ENCODE results near the gene PKDCC.
"Not testable (repeated sequence)": the region's sequence is repeated elsewhere in the genome, so short reads cannot be mapped to it uniquely, and the experiment has no call there.

Gene PKDCC

DNA sequence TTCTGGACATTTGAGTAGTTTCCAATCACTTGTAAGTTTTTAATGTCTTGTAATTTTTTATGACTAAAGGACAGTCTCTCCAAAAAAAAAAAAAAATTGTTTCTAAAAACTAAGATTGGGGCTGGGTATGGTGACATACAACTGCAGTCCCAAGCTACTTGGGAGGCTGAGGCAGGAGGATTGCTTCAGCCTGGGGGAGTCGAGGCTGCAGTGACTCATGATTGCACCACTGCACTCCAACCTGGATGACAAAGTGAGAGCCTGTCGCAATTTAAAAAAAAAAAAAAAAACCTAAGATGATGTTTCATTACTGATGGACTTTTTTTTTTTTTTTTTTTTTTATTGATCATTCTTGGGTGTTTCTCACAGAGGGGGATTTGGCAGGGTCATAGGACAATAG lies 34.4 kb upstream of the PKDCC start:
- TF ChIP-seq ZNF274 (IDR thresholded peaks at IDR 0.05; ENCODE audit: low read depth, low read length) = no peak
- no peak overlapping the region for H3K4me3 ChIP-seq (ENCODE audit: low read length)

DNA sequence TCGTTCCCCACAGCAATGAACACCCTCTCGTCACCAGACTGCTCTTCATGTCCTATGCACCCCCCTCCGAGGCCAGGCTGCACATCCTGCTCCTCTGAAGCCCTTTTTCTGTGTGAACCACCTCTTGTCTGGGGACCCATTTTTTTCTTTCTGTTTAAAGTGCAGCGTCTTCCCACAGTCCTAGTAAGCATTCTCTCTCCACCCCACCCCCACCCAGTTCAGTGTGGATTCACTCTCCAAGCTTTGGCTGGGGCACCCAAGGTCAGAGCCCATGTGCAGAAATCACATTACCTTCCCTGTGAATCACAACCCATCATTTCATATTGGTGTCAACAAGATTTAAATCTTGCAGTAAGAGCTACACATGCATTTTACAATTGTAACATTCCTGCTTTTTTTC lies 26.4 kb upstream of the PKDCC start:
- no peak overlapping the region for H3K4me3 ChIP-seq (ENCODE audit: low read length)
- no peak for TF ChIP-seq ZNF274 (IDR thresholded peaks at IDR 0.05; ENCODE audit: low read depth, low read length)

DNA sequence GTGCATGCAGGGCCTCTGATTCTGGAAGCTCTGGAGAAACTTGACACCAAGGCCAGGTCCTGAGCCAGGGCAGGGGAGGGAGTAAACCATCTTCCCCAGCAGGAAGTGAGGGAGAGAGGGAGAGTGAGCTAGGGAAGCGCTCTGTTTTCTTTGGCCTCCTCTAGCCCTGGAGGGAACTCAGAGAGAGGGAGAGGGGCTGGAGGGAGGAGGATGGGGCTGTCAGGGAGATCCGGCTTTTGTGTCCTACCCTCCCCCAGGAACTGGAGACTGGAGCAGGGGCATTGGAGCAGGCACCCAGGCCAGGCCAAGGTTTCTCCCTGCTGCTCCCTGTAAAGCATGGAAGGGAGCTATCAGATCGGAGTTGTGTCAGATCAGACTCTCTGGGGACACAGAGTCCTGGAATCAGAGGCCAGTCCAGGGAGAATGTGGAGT lies 22.7 kb upstream of the PKDCC start:
- no peak for TF ChIP-seq ZNF274 (IDR thresholded peaks at IDR 0.05; ENCODE audit: low read depth, low read length)
- H3K4me3 ChIP-seq (ENCODE audit: low read length) = no peak overlapping the region

DNA sequence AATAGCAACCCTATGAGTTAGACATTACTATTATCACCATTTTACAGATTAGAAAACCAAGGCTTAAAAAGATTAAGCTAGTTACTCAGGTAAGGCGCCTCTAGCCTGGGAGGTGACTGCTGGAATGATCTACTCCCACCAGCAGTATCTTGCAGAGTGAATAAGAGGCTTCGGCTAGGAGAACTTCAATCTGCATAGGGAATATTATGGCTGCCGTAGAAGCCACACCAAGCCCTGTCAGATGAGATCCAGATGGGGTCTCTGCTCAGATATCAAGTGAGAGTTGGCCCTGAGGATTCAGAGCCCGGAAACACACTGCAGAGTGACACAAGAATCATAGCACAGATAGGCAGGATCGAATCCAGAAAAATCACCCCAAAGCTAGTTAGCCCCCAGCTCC lies 21.5 kb upstream of the PKDCC start:
- TF ChIP-seq ZNF274 (IDR thresholded peaks at IDR 0.05; ENCODE audit: low read depth, low read length) = no peak
- no peak overlapping the region for H3K4me3 ChIP-seq (ENCODE audit: low read length)

DNA sequence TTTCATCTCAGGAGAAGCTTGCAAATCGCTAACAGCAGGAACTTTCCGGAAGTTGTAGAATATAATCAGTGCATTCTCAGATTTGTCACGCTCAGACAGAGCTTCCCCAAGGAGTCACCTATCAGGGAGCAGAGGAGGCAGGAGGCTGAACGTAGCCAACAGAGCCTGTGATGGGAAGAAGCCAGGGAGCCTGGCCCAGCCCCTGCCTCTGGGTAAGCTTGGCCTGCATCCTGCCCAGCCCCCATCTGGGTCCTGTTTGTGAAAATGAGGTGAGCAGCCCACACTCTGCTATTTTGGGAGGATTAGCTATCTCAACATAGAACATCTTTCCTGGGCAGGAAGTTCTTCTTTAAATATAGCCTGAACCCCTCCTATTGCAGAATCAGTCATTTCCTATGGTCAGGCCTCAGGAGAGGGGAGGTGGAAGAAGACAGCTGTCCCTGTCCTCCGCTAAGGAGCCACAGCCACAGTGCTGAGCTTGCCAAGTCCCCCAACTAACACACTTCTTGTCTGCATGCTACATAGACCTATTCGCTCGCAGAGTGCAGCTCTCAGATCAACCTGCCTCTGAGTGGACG lies 19.2 kb upstream of the PKDCC start:
- TF ChIP-seq ZNF274 (IDR thresholded peaks at IDR 0.05; ENCODE audit: low read depth, low read length) = no peak
- no peak overlapping the region; the same call in 1 of the 2 replicates for H3K4me3 ChIP-seq (ENCODE audit: low read length)

DNA sequence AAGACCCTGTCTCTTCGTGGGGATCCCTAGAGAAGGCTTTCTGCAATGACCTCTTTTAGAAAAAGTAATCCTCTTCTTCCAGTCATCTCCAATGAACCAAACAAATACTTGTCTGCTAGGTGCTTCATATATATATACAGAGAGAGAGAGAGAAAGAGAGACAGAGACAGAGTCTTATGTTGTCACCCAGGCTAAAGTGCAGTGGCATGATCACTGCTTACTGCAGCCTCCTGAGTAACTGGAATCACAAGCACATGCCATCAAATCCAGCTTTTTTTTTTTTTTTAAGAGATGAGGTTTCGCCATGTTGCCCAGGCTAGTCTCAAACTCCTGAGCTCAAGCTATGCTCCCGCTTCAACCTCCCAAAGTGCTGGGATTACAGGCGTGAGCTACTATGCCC lies 18.6 kb upstream of the PKDCC start:
- H3K4me3 ChIP-seq (ENCODE audit: low read length) = no peak overlapping the region; the same call in 1 of the 2 replicates
- TF ChIP-seq ZNF274 (IDR thresholded peaks at IDR 0.05; ENCODE audit: low read depth, low read length) = no peak

DNA sequence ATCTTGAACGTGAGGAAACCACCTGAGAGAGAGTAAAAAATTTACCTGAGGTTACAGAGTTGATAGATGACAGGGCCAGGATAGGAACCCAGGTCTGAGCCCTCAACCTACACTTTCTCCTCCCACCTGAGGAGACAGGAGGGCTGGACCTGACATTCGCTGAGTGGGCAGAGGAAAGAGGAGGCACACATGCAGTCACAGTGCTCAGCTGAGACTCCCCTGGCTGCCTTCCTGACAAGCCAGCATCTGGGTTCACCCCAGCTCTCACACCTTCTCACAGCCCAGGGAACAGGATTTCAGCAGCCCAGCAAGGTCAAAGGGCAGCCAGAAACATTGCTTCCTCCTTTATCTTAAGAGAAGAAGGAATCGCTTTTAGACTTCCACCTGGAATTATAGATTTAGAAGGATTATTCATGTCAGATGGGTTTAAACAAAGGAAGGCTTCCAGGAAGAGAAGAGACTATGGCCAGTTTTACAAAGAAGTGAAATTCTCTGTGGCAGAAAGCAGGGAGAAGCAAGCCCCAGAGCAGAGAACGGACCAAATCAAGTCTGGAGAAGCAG lies 18.1 kb upstream of the PKDCC start:
- H3K4me3 ChIP-seq (ENCODE audit: low read length) = no peak overlapping the region
- no peak for TF ChIP-seq ZNF274 (IDR thresholded peaks at IDR 0.05; ENCODE audit: low read depth, low read length)

DNA sequence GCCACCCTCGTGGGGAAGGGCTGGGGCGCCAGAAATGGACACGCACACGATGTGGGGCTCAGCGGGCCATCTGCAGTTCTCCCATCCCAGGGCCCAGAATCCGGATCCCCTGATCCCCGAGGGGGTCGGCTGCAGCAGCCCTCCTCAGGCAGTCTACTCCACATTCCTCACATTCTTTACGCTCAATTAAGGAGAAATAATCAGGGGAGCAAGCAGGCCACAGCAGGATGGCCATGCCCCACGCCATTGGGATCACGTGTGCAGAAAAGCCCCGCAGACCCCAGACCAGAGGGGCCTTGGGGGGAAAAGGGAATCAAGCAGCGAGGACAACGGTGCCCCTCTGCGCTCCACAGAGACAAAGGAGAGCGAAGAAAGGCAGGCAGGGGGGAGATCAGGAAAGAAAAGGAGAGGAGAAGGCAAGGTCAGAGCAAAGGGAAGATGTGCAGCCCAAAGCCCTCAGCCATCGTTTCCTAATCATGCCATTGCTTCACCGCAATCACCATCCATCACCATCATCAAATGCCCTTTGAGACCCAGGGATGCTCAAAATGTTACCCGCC lies 17.5 kb upstream of the PKDCC start:
- H3K4me3 ChIP-seq (ENCODE audit: low read length) = no peak overlapping the region
- TF ChIP-seq ZNF274 (IDR thresholded peaks at IDR 0.05; ENCODE audit: low read depth, low read length) = no peak

DNA sequence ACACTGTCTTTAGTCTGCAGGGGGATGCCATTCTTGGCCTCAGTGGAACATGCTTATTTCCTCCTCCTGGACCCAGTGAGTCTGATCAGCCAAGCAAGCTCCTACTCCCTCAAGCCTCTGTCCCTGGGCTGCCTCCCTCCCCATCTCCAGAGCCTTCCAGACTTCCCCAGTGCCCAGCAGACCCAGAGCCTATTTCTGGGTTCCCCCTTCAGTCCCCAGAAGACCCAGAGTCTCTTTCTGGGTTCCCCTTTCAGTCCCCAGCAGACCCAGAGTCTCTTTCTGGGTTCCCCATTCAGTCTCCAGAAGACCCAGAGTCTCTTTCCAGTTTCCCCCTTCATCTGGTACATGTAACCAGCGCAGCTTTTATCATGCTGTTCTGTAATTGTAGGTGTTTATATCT lies 17.0 kb upstream of the PKDCC start:
- no peak for TF ChIP-seq ZNF274 (IDR thresholded peaks at IDR 0.05; ENCODE audit: low read depth, low read length)
- no peak overlapping the region for H3K4me3 ChIP-seq (ENCODE audit: low read length)

DNA sequence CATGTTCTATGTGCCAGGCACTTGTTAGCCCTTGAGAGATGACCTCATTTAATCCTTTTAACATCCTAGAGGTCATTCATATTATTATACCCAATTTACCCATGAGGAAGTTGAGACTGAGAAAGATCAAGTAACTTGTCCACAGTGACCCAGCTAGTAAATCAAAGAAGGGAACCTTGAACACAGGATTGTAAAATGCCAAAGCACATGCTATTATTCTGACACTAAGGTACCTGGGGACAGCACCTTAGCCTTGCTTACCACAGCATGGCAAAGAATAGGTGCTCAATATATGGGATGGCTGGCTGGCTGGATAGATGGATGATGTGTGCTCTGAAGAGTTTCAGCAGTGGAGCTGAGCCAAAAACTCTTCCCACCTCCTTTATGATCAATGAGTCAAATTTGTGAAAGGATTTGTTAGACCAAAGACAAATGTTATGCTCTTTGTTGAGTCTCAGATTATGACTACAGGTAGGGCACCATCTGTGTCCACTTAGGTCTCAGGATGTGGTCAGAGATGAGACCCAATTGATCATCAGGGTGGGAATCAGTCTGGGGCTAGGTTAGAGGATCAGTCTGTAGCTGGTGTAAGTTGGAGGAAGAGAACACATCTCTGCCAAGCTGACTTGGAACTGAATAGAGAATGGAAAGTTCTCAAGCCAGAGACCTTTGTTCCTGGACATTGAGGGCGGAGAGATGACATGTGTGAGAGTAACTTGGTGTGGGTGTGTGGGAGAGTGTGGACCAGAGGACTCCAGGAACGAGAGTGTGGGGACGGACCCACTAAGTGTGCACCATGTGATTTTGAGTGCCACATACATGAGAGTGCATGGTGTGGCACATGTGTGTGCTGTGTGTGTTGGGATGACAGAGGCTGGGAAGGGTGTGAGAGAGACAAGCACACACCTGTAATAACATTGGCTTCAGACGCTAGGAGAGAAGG lies 16.3 kb upstream of the PKDCC start:
- H3K4me3 ChIP-seq (ENCODE audit: low read length) = no peak overlapping the region
- no peak for TF ChIP-seq ZNF274 (IDR thresholded peaks at IDR 0.05; ENCODE audit: low read depth, low read length)

DNA sequence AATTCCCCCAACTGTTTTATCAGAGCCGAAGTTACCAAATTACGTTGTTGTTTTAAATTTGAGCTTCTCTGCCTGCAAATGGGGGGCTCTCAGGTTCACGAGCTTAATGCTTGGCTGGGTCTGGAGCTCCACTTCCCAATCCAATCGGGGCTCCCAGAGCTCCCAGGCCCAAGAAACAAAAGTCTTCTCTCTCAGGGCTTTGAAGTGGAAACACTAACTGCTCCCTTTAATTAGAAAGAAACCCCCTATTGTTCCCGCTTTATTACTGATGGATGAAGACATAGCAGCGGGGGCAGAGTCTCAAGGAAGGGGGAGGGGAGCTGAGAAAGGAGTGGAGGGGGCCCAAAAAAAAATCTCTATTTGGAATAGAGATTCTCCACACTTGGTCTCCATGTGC lies 15.6 kb upstream of the PKDCC start:
- no peak overlapping the region for H3K4me3 ChIP-seq (ENCODE audit: low read length)
- TF ChIP-seq ZNF274 (IDR thresholded peaks at IDR 0.05; ENCODE audit: low read depth, low read length) = no peak

DNA sequence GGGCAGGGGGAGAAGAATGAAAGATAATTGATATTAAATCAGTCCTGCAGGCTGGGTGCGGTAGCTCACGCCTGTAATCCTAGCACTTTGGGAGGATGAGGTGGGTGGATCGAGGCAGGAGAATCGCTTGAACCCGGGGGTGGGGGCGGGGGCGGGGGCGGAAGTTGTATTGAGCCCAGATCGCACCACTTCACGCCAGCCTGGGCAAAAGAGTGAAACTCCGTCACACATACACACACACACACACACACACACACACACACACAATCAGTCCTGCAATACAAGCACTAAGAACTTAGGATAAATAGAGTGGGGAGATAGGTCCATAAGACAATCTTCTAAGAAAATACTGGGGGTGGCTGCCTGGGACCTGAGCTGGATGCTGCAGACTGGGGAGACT lies 15.1 kb upstream of the PKDCC start:
- TF ChIP-seq ZNF274 (IDR thresholded peaks at IDR 0.05; ENCODE audit: low read depth, low read length) = no peak

DNA sequence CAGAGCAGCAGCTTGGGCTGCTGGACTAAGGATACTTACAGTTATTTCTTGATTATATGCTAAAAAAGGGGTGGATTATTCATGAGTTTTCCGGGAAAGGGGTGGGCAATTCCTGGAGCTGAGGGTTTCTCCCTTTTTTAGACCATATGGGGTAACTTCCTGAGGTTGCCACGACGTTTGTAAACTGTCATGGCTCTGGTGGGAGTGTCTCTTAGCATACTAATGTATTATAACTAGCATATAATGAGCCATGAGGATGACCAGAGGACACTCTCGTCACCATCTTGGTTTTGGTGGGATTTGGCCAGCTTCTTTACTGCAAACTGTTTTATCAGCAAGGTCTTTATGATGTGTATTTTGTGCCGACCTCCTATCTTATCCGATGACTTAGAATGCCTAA lies 13.7 kb upstream of the PKDCC start:
- H3K4me3 ChIP-seq (ENCODE audit: low read length) = not testable (repeated sequence)

More for the DNA sequence above, 15.1 kb upstream of the PKDCC start:
- no peak overlapping the region for H3K4me3 ChIP-seq (ENCODE audit: low read length)

DNA sequence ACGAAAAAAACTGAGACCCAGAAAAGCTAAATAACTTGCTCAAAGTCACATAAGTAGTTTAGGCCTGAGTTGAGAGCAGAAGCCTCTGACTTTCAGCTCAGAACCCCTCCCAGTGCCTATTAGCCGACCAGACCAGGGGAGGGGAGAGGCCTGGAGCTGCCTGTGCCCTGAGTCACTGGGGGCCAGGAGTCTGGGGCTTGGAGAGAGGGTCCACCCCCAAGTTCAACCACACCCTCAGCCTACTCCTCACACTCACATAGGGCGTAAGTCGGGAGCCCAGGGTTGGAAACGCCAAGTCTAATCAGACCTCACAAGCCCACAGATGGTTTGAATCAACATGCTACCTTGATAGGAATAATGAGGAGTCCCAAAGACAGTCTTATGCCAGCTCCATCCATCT lies 12.6 kb upstream of the PKDCC start:
- TF ChIP-seq ZNF274 (IDR thresholded peaks at IDR 0.05; ENCODE audit: low read depth, low read length) = no peak

DNA sequence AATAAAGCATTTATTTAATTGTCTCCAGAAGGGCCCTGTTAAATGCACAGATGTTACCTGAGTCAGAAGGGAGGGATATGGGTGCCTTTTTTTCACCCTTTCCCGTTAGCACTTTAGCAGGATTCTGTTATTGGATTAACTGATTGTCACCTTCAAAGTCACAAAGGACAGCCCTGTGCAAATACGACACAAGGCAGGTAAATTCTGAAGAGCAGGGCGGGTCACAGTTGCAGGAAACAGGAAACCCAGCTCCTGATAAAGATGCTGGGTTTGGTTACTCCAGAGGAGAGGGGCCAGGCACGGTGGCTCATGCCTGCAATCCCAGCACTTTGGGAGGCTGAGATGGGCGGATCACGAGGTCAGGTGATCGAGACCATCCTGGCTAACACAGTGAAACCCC lies 11.4 kb upstream of the PKDCC start:
- no peak overlapping the region for H3K4me3 ChIP-seq (ENCODE audit: low read length)
- TF ChIP-seq ZNF274 (IDR thresholded peaks at IDR 0.05; ENCODE audit: low read depth, low read length) = no peak

More for the DNA sequence above, 12.6 kb upstream of the PKDCC start:
- no peak overlapping the region for H3K4me3 ChIP-seq (ENCODE audit: low read length)

Measured in GM08714 (cell line).